BJ (cell line): ENCODE results near the gene SEPTIN10. TPM values are rescaled to one million over a fixed set of nuclear protein-coding genes. Genes with fewer than 3 reads are reported as not detected.

ENCODE experiments used
- CTCF ChIA-PET: fragments of 350-600 bp; formaldehyde crosslinking; extraction: SDS; loops from one replicate; lab custom pipeline; 2021; ENCODE audit warnings: antibody characterized with exemption, inconsistent platforms; lab: Yijun Ruan, JAX
- POLR2A ChIA-PET: fragments of 300-600 bp; sonication (Branson Sonifier 250); formaldehyde crosslinking; extraction: SDS; loops from one replicate; lab custom pipeline; 2021; ENCODE audit warnings: antibody characterized with exemption; lab: Charles Lee
- DNase-seq: peaks from one replicate; pipeline ENCODE4 v3.0.0-alpha.2; 2011; ENCODE audit warnings: low read depth
- H3K27me3 ChIP-seq: 2 replicates; pipeline ENCODE4 v1.6.0; 2011; ENCODE audit warnings: low read length; ENCODE audit not compliant: control insufficient read depth, insufficient read depth
- H3K36me3 ChIP-seq: 2 replicates; pipeline ENCODE4 v1.5.1; 2011; ENCODE audit warnings: low read length; ENCODE audit not compliant: control insufficient read depth, insufficient read depth
- H3K4me3 ChIP-seq: 2 replicates; pipeline ENCODE4 v1.5.1; 2011; ENCODE audit warnings: low read depth, mild to moderate bottlenecking, control low read depth, low read length
- CTCF ChIP-seq: IDR thresholded peaks from 2 replicates; pipeline ENCODE4 v1.5.1; 2011; ENCODE audit warnings: low read depth, mild to moderate bottlenecking, control low read depth, inconsistent platforms, low read length, moderate library complexity; ENCODE audit not compliant: insufficient read depth
- polyA plus RNA-seq: library from polyadenylated mRNA; depleted of rRNA; stranded (reverse); fragments of >200 nt; gene quantifications from 2 replicates; pipeline ENCODE4 v1.2.3, GENCODE V29; 2011

The SEPTIN10 gene
- polyA plus RNA-seq, 1 experiment: 68.8 TPM

- no peak for DNase-seq
- POLR2A ChIA-PET: no interaction called here
- no peaks in the 10 kb centered on the region for H3K27me3 ChIP-seq
- TF ChIP-seq CTCF: no peak
- CTCF ChIA-PET: no interaction called here
- H3K4me3 ChIP-seq: no peak overlapping the region
- H3K36me3 ChIP-seq: no peaks in the 10 kb centered on the region; the same call in 1 of the 2 replicates
These were observed 16.5 kb downstream of the SEPTIN10 start for GRCh38 chr2:109597283-109597682.

DNA sequence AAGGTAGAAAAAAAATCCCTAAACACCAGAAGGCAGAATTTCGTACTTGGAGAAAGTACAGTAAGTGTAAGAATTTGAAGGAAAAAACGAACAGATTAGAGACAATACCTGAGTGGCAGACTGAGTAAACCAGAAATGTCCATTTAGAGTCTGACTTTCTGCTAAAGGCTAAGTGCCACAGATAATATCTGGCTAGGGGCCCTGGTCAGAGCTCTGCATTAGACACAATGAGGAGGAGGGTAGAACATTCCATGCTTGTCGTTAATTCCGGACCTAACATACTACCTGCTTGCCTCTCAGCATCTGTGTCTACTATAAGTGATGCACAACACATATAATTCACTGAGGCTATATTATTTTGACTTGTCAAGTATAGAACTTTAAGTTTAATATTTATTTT, 18.1 kb downstream of the SEPTIN10 start:
- ChIA-PET CTCF (no interaction called here), POLR2A (no interaction called here)
- Histone ChIP-seq H3K36me3 (peaks cover 1% of the 10 kb centered on the region; the same call in 1 of the 2 replicates), H3K4me3 (no peak overlapping the region), H3K27me3 (no peaks in the 10 kb centered on the region)
- TF ChIP-seq CTCF: no peak
- DNase-seq: no peak

DNA sequence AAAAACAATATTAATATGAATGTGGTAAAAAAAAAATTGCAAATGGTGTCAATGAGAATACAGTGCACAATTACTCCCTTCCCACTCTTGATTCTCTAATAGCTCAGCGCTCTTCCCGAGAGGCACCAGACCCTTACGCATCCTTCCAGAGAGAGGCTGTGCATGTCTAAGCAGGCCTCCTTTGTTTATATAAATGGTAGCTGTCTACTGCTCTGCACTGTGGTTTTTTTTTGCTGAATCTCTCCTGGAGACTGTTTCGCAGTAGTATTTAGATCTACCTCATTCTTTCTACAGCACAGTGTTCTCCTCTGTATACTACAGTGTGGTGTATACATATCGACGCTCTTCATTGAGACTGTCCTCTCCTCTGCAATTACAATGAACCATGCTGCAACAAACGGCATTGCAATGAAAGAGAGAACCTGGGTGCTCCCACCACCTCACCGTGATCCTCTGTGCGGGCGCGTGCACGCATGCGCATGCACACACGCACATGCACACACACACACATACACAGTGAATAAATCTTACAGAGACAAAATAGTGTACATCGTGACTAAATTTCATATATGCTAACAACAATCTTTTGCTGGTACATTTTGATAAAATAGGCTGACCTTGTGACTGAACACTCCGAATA, 19.4 kb downstream of the SEPTIN10 start:
- Histone ChIP-seq H3K4me3 (no peak overlapping the region), H3K36me3 (peaks cover 3% of the 10 kb centered on the region), H3K27me3 (no peaks in the 10 kb centered on the region)
- TF ChIP-seq CTCF: no peak
- ChIA-PET POLR2A (no interaction called here), CTCF (interaction anchor here (1.3 kb wide), 1 partner anchor 21 kb away, joined by 5 read pairs; no protein-coding TSS in a partner anchor)
- no peak for DNase-seq

DNA sequence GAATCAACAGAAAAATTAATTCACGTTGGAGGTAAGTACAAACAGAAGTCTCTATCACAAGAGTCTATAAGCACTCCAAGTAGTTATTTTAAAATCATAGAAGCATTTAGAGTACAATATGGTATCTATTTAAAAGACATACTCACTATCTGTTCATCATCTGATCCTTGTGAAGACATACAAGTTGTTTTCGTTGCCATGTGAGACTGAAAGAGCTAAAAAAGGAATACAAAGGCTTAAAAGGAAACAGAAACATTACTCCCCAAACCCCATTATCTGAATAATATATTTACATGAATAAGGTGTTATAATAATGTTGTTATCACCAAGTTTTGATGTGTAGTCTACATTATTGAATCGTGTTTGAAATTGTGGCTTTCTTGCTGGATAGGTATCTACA, 20.9 kb downstream of the SEPTIN10 start:
- no peak for TF ChIP-seq CTCF
- H3K4me3 ChIP-seq: no peak overlapping the region
- no peak for DNase-seq
- CTCF ChIA-PET: no interaction called here
- POLR2A ChIA-PET: no interaction called here
- no peaks in the 10 kb centered on the region for H3K27me3 ChIP-seq
- peaks cover 3% of the 10 kb centered on the region for H3K36me3 ChIP-seq

GRCh38 chr2:109591206-109591605, 22.6 kb downstream of the SEPTIN10 start:
- peaks cover 3% of the 10 kb centered on the region for H3K36me3 ChIP-seq

More at GRCh38 chr2:109591206-109591605, 22.6 kb downstream of the SEPTIN10 start:
- TF ChIP-seq CTCF: no peak
- no peak for DNase-seq
- no peaks in the 10 kb centered on the region for H3K27me3 ChIP-seq
- CTCF ChIA-PET: interaction anchor here (1.2 kb wide), 1 partner anchor 45 kb away, joined by 4 read pairs; no protein-coding TSS in a partner anchor
- no peak overlapping the region for H3K4me3 ChIP-seq
- POLR2A ChIA-PET: no interaction called here
